ENCODE data around the gene MAK.

DNA sequence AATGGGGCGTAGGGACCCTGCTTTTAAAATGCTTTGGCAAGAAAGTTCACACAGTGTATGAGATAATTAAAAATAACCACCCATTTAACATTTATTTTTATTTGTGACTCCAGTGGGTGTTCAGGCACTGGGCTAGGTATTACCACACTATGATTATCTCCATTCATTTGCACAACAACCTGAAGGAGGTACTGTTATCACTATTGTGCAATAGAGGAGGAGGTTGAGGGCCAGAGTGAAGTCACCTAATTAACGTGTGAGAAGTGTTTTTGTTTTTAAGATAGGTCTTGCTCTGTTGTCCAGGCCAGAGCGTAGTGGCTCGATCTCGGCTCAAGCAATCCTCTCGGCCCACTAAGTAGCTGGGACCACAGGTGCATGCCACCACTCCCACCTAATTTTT is 29.2 kb downstream of the MAK start:
- TF ChIP-seq, protein P1, sequence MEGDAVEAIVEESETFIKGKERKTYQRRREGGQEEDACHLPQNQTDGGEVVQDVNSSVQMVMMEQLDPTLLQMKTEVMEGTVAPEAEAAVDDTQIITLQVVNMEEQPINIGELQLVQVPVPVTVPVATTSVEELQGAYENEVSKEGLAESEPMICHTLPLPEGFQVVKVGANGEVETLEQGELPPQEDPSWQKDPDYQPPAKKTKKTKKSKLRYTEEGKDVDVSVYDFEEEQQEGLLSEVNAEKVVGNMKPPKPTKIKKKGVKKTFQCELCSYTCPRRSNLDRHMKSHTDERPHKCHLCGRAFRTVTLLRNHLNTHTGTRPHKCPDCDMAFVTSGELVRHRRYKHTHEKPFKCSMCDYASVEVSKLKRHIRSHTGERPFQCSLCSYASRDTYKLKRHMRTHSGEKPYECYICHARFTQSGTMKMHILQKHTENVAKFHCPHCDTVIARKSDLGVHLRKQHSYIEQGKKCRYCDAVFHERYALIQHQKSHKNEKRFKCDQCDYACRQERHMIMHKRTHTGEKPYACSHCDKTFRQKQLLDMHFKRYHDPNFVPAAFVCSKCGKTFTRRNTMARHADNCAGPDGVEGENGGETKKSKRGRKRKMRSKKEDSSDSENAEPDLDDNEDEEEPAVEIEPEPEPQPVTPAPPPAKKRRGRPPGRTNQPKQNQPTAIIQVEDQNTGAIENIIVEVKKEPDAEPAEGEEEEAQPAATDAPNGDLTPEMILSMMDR (IDR thresholded peaks at IDR 0.05) = no peak
- no peak for TF ChIP-seq EZH2 (IDR thresholded peaks at IDR 0.05; ENCODE audit: borderline replicate concordance, insufficient read depth, low read depth, low read length, poor library complexity, severe bottlenecking)
